ENCODE measurements around the gene MARVELD3.
"Not testable (repeated sequence)": the region's sequence is repeated elsewhere in the genome, so short reads cannot be mapped to it uniquely, and the experiment has no call there.

Gene MARVELD3

GRCh38 chr16:71672803-71673581, 47.0 kb downstream of the MARVELD3 start:
- no peak for TF ChIP-seq CTCF (conservative IDR thresholded peaks at IDR 0.05; ENCODE audit: low read length)
- DNase-seq (ENCODE audit: low read depth): no peak
- no peak overlapping the region for H3K4me3 ChIP-seq (ENCODE audit: low read length)

GRCh38 chr16:71673582-71673973, 47.6 kb downstream of the MARVELD3 start:
- no peak for DNase-seq (ENCODE audit: low read depth)
- H3K4me3 ChIP-seq (ENCODE audit: low read length): no peak overlapping the region
- TF ChIP-seq CTCF (conservative IDR thresholded peaks at IDR 0.05; ENCODE audit: low read length): no peak

- H3K4me3 ChIP-seq (ENCODE audit: low read length): no peak overlapping the region
- DNase-seq (ENCODE audit: low read depth): no peak
- TF ChIP-seq CTCF (conservative IDR thresholded peaks at IDR 0.05; ENCODE audit: low read length): no peak
Measured at GRCh38 chr16:71674229-71674628, 48.2 kb downstream of the MARVELD3 start.

GRCh38 chr16:71675380-71675779, 49.4 kb downstream of the MARVELD3 start:
- no peak overlapping the region for H3K4me3 ChIP-seq (ENCODE audit: low read length)
- no peak for TF ChIP-seq CTCF (conservative IDR thresholded peaks at IDR 0.05; ENCODE audit: low read length)

GRCh38 chr16:71676236-71676635, 50.3 kb downstream of the MARVELD3 start:
- no peak for TF ChIP-seq CTCF (conservative IDR thresholded peaks at IDR 0.05; ENCODE audit: low read length)
- no peak overlapping the region for H3K4me3 ChIP-seq (ENCODE audit: low read length)
- DNase-seq (ENCODE audit: low read depth): no peak

More at GRCh38 chr16:71675380-71675779, 49.4 kb downstream of the MARVELD3 start:
- DNase-seq (ENCODE audit: low read depth): no peak

GRCh38 chr16:71681360-71681759, 55.4 kb downstream of the MARVELD3 start:
- no peak for TF ChIP-seq CTCF (conservative IDR thresholded peaks at IDR 0.05; ENCODE audit: low read length)
- H3K4me3 ChIP-seq (ENCODE audit: low read length): no peak overlapping the region
- DNase-seq (ENCODE audit: low read depth): no peak

GRCh38 chr16:71684280-71684679, 58.3 kb downstream of the MARVELD3 start:
- not testable (repeated sequence) for DNase-seq (ENCODE audit: low read depth); H3K4me3 ChIP-seq (ENCODE audit: low read length)

Data from AG10803 (cell line).